ENCODE results near the gene NKX1-1.

The NKX1-1 gene

GRCh38 chr4:1421657-1422056 lies 15.4 kb upstream of the NKX1-1 start:
- no peak for TF ChIP-seq CTCF (IDR thresholded peaks at IDR 0.05; ENCODE audit: low read depth, low read length)
- no peak for DNase-seq (ENCODE audit: extremely low read depth, low read depth)

DNA sequence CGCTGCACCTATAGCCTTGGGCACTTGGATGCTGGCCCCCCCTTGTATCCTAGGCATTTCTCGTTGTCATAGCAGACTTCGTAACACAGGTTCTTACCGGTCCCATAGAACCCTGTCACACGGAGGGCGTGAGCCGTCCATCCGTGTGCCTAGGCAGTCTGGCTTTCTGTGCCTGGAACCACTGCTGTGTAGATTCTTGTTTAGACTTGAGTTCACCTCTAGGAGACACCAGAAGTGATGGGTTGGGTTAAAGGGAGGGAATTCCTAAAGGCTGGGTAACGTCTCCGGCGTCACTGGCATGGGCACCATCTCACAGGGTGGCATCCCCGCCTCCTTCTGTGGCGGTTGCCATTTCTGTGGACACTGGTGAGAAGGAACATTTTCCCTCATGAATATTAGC lies 13.5 kb upstream of the NKX1-1 start:
- no peak for TF ChIP-seq CTCF (IDR thresholded peaks at IDR 0.05; ENCODE audit: low read depth, low read length)
- DNase-seq (ENCODE audit: extremely low read depth, low read depth): no peak

DNA sequence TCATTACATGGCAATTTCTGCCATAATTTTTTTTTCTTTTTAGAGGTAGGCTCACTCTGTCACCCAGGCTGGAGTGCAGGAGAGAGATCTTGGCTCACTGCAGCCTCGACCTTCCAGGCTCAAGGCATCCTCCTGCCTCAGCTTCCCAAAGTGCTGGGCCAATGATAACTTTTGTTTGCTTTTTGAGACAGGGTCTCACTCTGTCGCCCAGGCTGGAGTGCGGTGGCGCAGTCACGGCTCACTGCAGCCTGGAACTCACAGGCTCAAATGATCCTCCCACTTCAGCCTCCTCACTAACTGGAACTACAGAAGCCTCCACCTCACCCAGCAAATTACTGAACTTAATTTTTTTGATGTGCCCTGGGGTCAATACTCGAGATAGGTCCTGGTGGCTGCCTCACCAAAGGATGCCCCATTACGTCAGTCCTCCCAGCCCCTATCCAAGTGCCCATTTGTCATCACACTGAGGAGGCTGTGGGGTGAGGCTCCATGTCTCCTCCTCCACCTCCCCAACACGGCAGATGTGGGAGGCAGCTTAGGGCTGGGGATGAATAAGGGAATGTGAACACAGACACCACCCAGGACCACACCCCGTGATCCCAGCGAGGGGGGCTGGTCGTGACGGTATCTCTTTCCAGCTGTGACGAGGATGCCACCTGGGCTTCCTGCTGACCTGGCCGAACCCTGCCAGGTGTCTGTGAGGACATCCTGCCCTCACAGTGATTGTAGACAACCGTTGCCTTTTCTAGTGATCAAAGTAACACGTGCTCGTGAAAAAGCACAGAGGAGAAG lies 12.4 kb upstream of the NKX1-1 start:
- no peak for TF ChIP-seq CTCF (IDR thresholded peaks at IDR 0.05; ENCODE audit: low read depth, low read length)
- no peak for DNase-seq (ENCODE audit: extremely low read depth, low read depth)

GRCh38 chr4:1417522-1418390 lies 11.5 kb upstream of the NKX1-1 start:
- DNase-seq (ENCODE audit: extremely low read depth, low read depth): no peak
- TF ChIP-seq CTCF (IDR thresholded peaks at IDR 0.05; ENCODE audit: low read depth, low read length): no peak

DNA sequence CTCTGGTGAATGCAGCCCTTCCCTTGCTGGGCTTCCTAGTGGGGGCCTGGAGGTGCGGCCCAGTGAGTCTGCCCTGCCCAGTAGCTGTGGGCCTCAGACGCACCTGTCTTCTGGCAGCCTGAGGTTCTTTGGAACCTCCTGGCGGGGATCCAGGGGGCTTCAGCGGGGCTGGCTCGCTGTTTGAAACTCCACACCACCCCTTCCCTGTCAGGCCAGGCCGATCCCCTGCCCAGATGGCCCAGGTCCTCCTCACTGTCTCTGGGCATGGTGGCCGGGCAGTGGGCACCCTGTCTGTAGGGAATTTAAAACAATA lies 10.7 kb upstream of the NKX1-1 start:
- TF ChIP-seq CTCF (IDR thresholded peaks at IDR 0.05; ENCODE audit: low read depth, low read length): no peak
- no peak for DNase-seq (ENCODE audit: extremely low read depth, low read depth)

DNA sequence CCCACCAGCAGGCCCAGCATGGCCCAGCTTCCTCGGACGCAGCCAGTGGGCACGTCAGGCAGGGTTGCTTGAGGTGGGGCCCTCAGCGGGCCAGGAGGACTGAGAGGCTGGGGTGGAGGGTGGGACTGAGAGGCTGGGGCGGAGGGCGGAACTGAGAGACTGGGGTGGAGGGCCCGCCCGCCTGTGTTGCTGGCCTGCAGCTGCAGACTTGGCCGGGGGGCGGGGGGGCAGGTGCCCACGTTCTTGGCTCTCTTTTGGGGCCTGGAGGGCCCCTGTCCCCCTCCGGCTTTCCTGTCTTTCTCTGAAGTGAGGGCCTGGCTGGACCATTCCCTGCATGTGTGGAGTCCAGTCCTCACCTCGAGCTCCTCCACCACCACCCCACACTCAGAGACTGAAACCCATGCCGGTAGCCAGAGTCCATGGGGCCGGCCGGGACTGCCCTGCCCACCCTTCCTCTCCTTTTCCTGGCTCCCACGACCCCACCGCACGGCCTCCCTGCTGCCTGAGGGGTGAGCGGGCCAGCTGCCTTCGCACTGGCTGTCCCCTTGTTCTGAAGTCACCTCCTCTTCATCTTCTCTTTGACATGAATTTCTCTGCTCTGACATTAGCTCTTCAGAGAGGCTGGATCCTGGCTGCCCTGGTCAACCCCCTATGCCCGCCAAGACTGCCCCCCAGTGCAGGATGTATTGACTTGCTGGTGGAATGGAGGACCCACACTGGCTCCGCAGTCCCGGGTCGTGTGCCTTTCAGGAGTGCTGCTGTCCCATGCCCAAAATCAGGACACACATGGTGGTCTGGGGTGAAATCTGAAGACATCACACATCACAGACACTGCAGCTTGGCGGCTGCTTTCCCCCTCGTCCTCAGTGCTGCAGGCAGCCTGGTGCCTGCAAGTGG lies 10.1 kb upstream of the NKX1-1 start:
- DNase-seq (ENCODE audit: extremely low read depth, low read depth): no peak
- no peak for TF ChIP-seq CTCF (IDR thresholded peaks at IDR 0.05; ENCODE audit: low read depth, low read length)
